ENCODE results near the gene CAPN11.
A peak's percentile ranks its signal among the peaks of the same experiment; 100 is the strongest.

DNA sequence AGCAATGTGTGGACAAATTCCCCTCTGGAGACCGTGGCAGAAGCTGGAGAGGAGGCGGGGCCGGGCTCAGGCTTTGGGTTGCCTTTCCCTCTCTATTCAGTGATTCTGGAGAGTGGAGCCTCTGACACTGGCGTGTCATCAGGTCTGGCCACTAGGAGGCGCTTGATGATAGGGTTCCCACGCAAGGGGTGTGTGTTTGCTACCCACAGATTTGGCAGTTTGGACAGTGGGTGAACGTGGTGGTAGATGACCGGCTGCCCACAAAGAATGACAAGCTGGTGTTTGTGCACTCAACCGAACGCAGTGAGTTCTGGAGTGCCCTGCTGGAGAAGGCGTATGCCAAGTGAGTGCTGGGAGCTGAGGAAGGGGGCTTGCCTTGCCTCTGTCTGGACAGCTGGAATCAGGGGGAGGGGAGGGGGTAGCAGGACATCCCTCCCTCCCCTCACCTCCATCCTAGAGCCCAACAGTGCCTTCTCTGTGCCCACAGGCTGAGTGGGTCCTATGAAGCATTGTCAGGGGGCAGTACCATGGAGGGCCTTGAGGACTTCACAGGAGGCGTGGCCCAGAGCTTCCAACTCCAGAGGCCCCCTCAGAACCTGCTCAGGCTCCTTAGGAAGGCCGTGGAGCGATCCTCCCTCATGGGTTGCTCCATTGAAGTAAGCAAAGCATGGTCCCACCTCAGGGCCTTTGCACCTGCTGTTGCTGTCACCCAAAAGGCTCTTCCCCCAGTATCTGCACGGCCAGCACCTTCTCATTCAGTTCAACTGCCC is 14.3 kb downstream of the CAPN11 start:
- TF ChIP-seq POLR2A (IDR thresholded peaks at IDR 0.05): no peak
- TF ChIP-seq, protein P1, sequence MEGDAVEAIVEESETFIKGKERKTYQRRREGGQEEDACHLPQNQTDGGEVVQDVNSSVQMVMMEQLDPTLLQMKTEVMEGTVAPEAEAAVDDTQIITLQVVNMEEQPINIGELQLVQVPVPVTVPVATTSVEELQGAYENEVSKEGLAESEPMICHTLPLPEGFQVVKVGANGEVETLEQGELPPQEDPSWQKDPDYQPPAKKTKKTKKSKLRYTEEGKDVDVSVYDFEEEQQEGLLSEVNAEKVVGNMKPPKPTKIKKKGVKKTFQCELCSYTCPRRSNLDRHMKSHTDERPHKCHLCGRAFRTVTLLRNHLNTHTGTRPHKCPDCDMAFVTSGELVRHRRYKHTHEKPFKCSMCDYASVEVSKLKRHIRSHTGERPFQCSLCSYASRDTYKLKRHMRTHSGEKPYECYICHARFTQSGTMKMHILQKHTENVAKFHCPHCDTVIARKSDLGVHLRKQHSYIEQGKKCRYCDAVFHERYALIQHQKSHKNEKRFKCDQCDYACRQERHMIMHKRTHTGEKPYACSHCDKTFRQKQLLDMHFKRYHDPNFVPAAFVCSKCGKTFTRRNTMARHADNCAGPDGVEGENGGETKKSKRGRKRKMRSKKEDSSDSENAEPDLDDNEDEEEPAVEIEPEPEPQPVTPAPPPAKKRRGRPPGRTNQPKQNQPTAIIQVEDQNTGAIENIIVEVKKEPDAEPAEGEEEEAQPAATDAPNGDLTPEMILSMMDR (IDR thresholded peaks at IDR 0.05): peak; percentile 82 to 90 (median 86)

Measured in vagina (tissue), 2 donors.